Renal cortical epithelial cell (primary cell): ENCODE measurements around the gene VTCN1. TPM values are rescaled to one million over a fixed set of nuclear protein-coding genes. Genes with fewer than 3 reads are reported as not detected.
A peak's percentile ranks its signal among the peaks of the same experiment; 100 is the strongest.

Experiments
- DNase-seq: peaks from one replicate; pipeline ENCODE4 v3.0.0-alpha.2; 2011; ENCODE audit warnings: low read depth
- total RNA-seq: library from RNA; depleted of rRNA; stranded (reverse); fragments of >200 nt; gene quantifications from 2 replicates; pipeline ENCODE4 v1.2.3, GENCODE V29; 2014

VTCN1 gene
- total RNA-seq, 1 donor from 2014 or later = 19.9 TPM

DNA sequence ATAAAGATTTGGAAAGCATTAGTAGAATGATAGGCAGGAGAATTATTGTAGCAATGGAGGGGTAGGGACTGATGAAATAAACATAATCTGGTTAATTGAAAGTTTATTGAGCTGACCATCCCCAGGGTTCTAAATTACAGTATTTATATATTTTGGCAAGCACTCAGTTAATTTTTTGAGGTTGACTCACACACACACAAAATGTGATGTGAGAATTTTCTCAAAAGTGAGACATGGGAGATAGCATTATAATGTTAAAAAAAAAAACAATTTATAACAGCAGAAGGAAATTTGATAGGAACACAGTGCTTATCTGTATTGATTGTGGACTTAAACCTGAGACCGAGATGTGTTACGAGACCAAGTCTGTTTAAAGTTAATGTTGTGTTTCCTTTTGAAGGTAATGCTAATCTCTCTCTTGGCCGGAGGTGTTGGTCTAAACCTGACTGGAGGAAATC lies 113.7 kb downstream of the VTCN1 start:
- no peak for DNase-seq

DNA sequence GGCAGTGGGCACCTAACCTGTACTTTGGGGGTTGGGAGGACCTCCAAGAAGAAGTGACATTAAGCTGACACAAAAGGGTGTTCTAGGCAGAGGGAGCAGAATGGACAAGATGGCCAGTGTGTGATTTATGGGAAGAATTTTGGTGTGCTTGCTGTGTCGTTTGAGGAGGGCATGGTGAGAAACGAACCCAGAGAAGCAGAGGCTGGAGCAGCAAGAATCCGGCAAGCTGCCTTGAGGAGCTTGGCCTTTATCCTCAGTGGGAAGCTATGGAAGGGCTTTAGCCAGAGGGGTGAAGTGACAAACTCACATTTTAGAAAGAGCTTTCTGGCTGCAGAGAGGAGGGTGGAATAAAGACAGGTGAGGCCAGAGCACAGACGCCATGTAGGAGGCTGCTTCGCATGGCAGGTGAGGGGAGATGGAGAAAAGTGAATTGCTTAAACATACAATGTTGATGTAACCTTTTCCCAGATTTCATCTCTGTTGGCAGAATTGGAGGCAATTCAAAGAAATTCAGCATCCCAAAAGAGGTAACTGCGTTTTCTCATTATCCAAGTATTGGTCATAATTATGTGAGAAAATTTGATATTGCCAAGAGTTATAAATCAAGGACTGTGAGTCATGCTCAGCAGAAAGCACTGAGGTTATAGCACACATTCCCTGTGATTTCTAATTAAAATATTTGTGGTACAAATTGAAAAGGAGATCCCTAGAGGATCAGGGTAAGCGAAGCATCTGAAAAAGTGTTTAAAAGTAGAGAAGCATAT lies 115.7 kb downstream of the VTCN1 start:
- peak; percentile 18 for DNase-seq

DNA sequence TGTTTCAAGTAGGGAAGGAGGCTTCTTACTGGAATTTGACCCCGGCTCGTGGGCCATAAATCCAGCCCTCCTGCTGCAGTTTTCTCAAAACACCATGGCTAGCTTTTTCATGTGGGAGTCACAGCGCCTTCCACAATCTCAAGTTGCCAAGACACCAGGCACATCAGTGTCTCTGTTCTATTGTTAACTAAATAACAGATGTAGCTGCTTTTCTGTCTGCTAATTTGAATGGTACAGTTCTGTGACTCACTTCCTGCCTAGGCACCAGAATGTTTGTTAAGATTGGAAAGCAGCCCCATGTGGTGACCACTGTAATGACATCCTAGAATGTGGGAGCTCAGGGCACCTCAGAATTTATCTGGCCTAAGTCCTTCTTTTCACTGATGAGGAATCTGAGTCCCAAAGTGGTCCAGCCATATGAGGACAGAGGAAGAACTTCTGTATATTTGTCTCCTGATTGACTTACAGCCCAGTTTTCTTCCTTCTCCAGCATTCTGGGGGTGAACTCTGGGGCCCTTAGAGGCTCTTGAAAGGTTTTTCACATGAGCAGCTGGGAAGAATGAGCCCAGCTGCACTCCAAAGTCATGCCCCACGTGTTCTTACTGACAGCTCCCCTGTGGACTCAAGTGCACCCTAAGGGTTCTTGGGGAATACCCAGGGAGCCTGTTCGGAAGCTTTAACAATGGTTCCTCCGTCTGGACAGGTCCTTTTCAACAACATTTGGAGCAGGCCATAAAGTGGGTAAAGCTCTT lies 116.7 kb downstream of the VTCN1 start:
- peak; percentile 67 for DNase-seq

Other genes with a start within 250 kb of the VTCN1 start
- 0.35 and 0.45 TPM in 2 replicates for gene CD101, start 209.2 kb downstream of the VTCN1 start, total RNA-seq
- gene TTF2, start 150.6 kb downstream of the VTCN1 start, total RNA-seq = 17.9 and 30.7 TPM in 2 replicates
- gene TRIM45, start 89.2 kb downstream of the VTCN1 start, total RNA-seq = 1.2 and 7.1 TPM in 2 replicates
- 27.6 and 44.1 TPM in 2 replicates for gene MAN1A2, start 156.5 kb upstream of the VTCN1 start, total RNA-seq